Neural cell (in vitro differentiated cells): Measurements from ENCODE around the gene RPUSD1. TPM values are rescaled to one million over a fixed set of nuclear protein-coding genes. Genes with fewer than 3 reads are reported as not detected.

Source experiments
- H2AFZ ChIP-seq: fragments of 200-600, 300-800 bp; sonication (generic), shearing (Covaris generic); 2 replicates; pipeline ENCODE4 v1.6.0; 2014; ENCODE audit warnings: low read depth, mild to moderate bottlenecking, antibody characterized with exemption, low read length, moderate library complexity
- H3F3A ChIP-seq: fragments of 200-600 bp; shearing (Covaris generic); 2 replicates; pipeline ENCODE4 v1.6.1; 2016; ENCODE audit warnings: mild to moderate bottlenecking, moderate library complexity, mixed read lengths, antibody characterized with exemption, low read length; ENCODE audit not compliant: insufficient read depth, poor library complexity, severe bottlenecking
- H3K27ac ChIP-seq: fragments of 200-600, 300-800 bp; sonication (generic), shearing (Covaris generic); 2 replicates; pipeline ENCODE4 v1.5.1; 2014; ENCODE audit warnings: mild to moderate bottlenecking, low read length, moderate library complexity
- H3K27me3 ChIP-seq: fragments of 300-800, 200-600 bp; sonication (generic), shearing (Covaris generic); 2 replicates; pipeline ENCODE4 v1.6.0; 2014; ENCODE audit warnings: mild to moderate bottlenecking, low read depth, low read length, moderate library complexity; ENCODE audit not compliant: insufficient read depth
- H3K36me3 ChIP-seq: fragments of 300-800, 200-600 bp; sonication (generic), shearing (Covaris generic); 2 replicates; pipeline ENCODE4 v1.5.1; 2014; ENCODE audit warnings: mild to moderate bottlenecking, antibody characterized with exemption, low read length, moderate library complexity; ENCODE audit not compliant: insufficient read depth
- H3K4me2 ChIP-seq: fragments of 300-800, 200-600 bp; sonication (generic), shearing (Covaris generic); 2 replicates; pipeline ENCODE4 v1.6.0; 2014; ENCODE audit warnings: mild to moderate bottlenecking, low read length
- H3K4me3 ChIP-seq: fragments of 300-800, 200-600 bp; sonication (generic), shearing (Covaris generic); 2 replicates; pipeline ENCODE4 v1.5.1; 2014; ENCODE audit warnings: mild to moderate bottlenecking, low read length, moderate library complexity
- H3K79me2 ChIP-seq: fragments of 200-600 bp; shearing (Covaris generic); replicated peaks from 2 replicates; pipeline ENCODE4 v1.6.0; 2014; ENCODE audit warnings: mild to moderate bottlenecking, low read length, moderate library complexity; ENCODE audit not compliant: insufficient read depth
- H3K9ac ChIP-seq: fragments of 300-800, 200-600 bp; sonication (generic), shearing (Covaris generic); 2 replicates; pipeline ENCODE4 v1.6.1; 2016; ENCODE audit warnings: mild to moderate bottlenecking, low read length, mixed read lengths
- H3K9me2 ChIP-seq: fragments of 200-600 bp; shearing (Covaris generic); 2 replicates; pipeline ENCODE4 v1.6.1; 2016; ENCODE audit warnings: mild to moderate bottlenecking, low read length, mixed read lengths; ENCODE audit not compliant: insufficient read depth
- H3K9me3 ChIP-seq: fragments of 200-600, 300-800 bp; sonication (generic), shearing (Covaris generic); 2 replicates; pipeline ENCODE4 v1.6.1; 2016; ENCODE audit warnings: mild to moderate bottlenecking, mixed run types, low read length, moderate library complexity, mixed read lengths
- H4K20me1 ChIP-seq: fragments of 200-600 bp; shearing (Covaris generic); 2 replicates; pipeline ENCODE4 v1.6.1; 2016; ENCODE audit warnings: mild to moderate bottlenecking, mixed run types; ENCODE audit not compliant: insufficient read depth
- EP300 ChIP-seq: fragments of 450-650 bp; conservative IDR thresholded peaks from 2 replicates; pipeline ENCODE4 v1.6.1; 2014; ENCODE audit warnings: antibody characterized with exemption, mild to moderate bottlenecking, moderate library complexity; ENCODE audit not compliant: poor library complexity, severe bottlenecking
- EZH2 ChIP-seq: fragments of 200-600, 300-800 bp; shearing (Covaris generic), sonication (generic); IDR thresholded peaks from 2 replicates; pipeline ENCODE4 v1.6.1; 2014; ENCODE audit warnings: antibody characterized with exemption, low read length, borderline replicate concordance, mild to moderate bottlenecking; ENCODE audit not compliant: insufficient read depth, poor library complexity, severe bottlenecking
- MXI1 ChIP-seq: fragments of 450-650 bp; conservative IDR thresholded peaks from 2 replicates; pipeline ENCODE4 v1.6.1; 2014; ENCODE audit warnings: antibody characterized with exemption, mild to moderate bottlenecking; ENCODE audit not compliant: poor library complexity, severe bottlenecking
- POLR2AphosphoS5 ChIP-seq: IDR thresholded peaks from 2 replicates; pipeline ENCODE4 v1.6.1; 2012
- RAD21 ChIP-seq: fragments of 450-650 bp; conservative IDR thresholded peaks from 2 replicates; pipeline ENCODE4 v1.6.1; 2014; ENCODE audit warnings: antibody characterized with exemption, mild to moderate bottlenecking, moderate library complexity
- SMC3 ChIP-seq: fragments of 450-650 bp; conservative IDR thresholded peaks from 2 replicates; pipeline ENCODE4 v1.6.1; 2014; ENCODE audit warnings: antibody characterized with exemption, mild to moderate bottlenecking, moderate library complexity; ENCODE audit not compliant: poor library complexity
- TAF1 ChIP-seq: IDR thresholded peaks from 2 replicates; pipeline ENCODE4 v1.6.1; 2012; ENCODE audit warnings: low read depth
- polyA plus RNA-seq: library from polyadenylated mRNA; depleted of rRNA; stranded (reverse); fragments of >200 nt; gene quantifications from 2 replicates; pipeline ENCODE4 v1.2.3, GENCODE V29; 2014
- TF ChIP-seq, protein P1 (sequence below): IDR thresholded peaks from 2 replicates; pipeline ENCODE4 v1.6.1; 2012; ENCODE audit warnings: borderline replicate concordance
- TF ChIP-seq, protein P2 (sequence below): fragments of 450-650 bp; IDR thresholded peaks from 2 replicates; pipeline ENCODE4 v1.5.1; 2014; ENCODE audit warnings: antibody characterized with exemption, mild to moderate bottlenecking, moderate library complexity; ENCODE audit not compliant: poor library complexity, severe bottlenecking

RPUSD1 gene
- polyA plus RNA-seq, 1 donor from 2014 or later = 42.4 TPM

DNA sequence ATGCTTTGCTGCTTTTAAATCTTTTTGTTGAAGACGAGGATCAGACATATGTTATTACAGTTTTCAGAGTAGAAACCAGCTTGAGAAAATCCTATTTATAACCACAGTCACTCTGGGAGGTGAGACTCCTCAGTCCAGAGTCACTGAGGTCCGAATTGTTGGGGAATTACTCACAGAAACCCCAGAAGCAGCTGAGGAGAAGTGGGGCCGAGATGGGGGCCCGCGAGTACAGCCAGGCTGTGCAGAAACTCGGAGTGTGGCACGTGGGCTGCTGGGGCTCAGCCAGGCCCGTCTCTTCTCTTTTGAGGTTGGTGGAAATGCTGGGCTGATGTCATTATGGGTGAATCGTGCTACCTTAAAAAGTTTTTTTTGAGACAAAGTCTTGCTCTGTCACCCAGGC lies 26.8 kb upstream of the RPUSD1 start:
- Histone ChIP-seq H3K4me2 (no peak overlapping the region), H4K20me1 (no peaks in the 10 kb centered on the region), H2AFZ (no peak overlapping the region), H3K9me2 (no peaks in the 10 kb centered on the region), H3K4me3 (no peak overlapping the region), H3F3A (no peaks in the 10 kb centered on the region), H3K79me2 (no peaks in the 10 kb centered on the region), H3K27me3 (no peaks in the 10 kb centered on the region), H3K9me3 (no peaks in the 10 kb centered on the region), H3K9ac (no peak overlapping the region), H3K27ac (no peak overlapping the region), H3K36me3 (no peaks in the 10 kb centered on the region)
- TF ChIP-seq, protein P1, sequence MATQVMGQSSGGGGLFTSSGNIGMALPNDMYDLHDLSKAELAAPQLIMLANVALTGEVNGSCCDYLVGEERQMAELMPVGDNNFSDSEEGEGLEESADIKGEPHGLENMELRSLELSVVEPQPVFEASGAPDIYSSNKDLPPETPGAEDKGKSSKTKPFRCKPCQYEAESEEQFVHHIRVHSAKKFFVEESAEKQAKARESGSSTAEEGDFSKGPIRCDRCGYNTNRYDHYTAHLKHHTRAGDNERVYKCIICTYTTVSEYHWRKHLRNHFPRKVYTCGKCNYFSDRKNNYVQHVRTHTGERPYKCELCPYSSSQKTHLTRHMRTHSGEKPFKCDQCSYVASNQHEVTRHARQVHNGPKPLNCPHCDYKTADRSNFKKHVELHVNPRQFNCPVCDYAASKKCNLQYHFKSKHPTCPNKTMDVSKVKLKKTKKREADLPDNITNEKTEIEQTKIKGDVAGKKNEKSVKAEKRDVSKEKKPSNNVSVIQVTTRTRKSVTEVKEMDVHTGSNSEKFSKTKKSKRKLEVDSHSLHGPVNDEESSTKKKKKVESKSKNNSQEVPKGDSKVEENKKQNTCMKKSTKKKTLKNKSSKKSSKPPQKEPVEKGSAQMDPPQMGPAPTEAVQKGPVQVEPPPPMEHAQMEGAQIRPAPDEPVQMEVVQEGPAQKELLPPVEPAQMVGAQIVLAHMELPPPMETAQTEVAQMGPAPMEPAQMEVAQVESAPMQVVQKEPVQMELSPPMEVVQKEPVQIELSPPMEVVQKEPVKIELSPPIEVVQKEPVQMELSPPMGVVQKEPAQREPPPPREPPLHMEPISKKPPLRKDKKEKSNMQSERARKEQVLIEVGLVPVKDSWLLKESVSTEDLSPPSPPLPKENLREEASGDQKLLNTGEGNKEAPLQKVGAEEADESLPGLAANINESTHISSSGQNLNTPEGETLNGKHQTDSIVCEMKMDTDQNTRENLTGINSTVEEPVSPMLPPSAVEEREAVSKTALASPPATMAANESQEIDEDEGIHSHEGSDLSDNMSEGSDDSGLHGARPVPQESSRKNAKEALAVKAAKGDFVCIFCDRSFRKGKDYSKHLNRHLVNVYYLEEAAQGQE = no peak
- TF ChIP-seq, protein P2, sequence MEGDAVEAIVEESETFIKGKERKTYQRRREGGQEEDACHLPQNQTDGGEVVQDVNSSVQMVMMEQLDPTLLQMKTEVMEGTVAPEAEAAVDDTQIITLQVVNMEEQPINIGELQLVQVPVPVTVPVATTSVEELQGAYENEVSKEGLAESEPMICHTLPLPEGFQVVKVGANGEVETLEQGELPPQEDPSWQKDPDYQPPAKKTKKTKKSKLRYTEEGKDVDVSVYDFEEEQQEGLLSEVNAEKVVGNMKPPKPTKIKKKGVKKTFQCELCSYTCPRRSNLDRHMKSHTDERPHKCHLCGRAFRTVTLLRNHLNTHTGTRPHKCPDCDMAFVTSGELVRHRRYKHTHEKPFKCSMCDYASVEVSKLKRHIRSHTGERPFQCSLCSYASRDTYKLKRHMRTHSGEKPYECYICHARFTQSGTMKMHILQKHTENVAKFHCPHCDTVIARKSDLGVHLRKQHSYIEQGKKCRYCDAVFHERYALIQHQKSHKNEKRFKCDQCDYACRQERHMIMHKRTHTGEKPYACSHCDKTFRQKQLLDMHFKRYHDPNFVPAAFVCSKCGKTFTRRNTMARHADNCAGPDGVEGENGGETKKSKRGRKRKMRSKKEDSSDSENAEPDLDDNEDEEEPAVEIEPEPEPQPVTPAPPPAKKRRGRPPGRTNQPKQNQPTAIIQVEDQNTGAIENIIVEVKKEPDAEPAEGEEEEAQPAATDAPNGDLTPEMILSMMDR = no peak
- TF ChIP-seq EP300 (no peak), TAF1 (no peak), EZH2 (no peak), RAD21 (no peak), SMC3 (no peak), POLR2AphosphoS5 (no peak), MXI1 (no peak)

DNA sequence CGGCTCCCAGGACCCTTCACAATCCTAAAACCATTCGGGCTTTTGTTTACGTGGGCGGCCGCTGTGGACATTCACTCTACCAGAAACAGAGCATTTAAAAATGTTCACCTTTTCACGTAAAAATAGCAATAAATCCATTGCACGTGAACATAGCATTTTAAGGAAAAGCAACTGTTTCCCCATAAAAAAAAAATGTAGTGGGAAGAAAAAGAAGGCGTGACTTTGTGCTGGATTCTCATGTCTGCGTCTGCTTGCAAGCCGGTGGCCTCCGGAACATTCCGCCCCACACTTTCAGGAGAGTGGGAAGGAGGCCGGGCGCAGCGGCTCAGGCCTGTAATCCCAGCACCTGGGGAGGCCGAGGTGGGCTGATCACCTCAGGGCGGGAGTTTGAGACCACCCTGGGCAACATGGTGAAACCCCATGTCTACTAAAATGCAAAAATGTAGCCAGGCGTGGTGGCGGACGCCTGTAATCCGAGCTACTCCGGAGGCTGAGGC lies 25.8 kb upstream of the RPUSD1 start:
- H3K9me3 ChIP-seq = no peaks in the 10 kb centered on the region
- no peaks in the 10 kb centered on the region for H3K9me2 ChIP-seq
- H3K4me3 ChIP-seq = no peak overlapping the region
- H2AFZ ChIP-seq = no peak overlapping the region
- H3K4me2 ChIP-seq = no peak overlapping the region
- H3K27ac ChIP-seq = no peak overlapping the region
- TF ChIP-seq EZH2 (no peak), TAF1 (no peak), POLR2AphosphoS5 (no peak), SMC3 (peak; percentile 69), EP300 (no peak), RAD21 (peak; percentile 10)
- TF ChIP-seq, protein P2 = peak; percentile 17
- TF ChIP-seq, protein P1 = no peak
- no peak overlapping the region for H3K9ac ChIP-seq
- no peaks in the 10 kb centered on the region for H3K36me3 ChIP-seq
- no peaks in the 10 kb centered on the region for H3F3A ChIP-seq
- H3K79me2 ChIP-seq = no peaks in the 10 kb centered on the region
- H3K27me3 ChIP-seq = no peaks in the 10 kb centered on the region
- H4K20me1 ChIP-seq = no peaks in the 10 kb centered on the region
